Stimulated activated CD4-positive, alpha-beta T cell treated with anti-CD3 and anti-CD28 coated beads, Interleukin-1b, Interleukin-23, amount 100 ng/mL, for 4 hours (primary cell): ENCODE data around the gene TP53.

Experiments used
- DNase-seq, 2 donors: peaks; one replicate each; pipeline ENCODE4 v3.0.0-alpha.2; 2020; ENCODE audit warnings: low read depth in 2 of 2

The TP53 gene

DNA sequence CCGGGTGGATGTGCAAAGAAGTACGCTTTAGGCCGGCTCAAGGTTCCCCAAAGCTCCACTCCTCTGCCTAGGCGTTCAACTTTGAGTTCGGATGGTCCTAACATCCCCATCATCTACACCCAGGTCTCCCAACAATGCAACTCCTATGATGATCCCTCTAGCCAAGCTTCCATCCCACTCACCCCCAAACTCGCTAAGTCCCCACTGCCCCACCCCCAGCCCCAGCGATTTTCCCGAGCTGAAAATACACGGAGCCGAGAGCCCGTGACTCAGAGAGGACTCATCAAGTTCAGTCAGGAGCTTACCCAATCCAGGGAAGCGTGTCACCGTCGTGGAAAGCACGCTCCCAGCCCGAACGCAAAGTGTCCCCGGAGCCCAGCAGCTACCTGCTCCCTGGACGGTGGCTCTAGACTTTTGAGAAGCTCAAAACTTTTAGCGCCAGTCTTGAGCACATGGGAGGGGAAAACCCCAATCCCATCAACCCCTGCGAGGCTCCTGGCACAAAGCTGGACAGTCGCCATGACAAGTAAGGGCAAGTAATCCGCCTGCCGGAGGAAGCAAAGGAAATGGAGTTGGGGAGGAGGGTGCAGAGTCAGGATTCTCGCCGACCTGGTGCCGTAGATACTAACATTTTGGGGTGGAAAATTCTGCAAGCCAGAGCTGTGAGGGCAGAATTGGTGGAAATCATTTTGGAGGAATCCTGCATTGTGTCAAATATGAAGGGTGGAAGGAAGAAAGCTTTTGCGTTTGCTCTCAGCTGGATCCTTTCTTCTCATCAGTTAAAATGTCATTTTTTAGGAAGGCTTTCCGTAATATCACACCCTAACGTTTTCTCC, at the start of gene TP53:
Gene TP53, minus strand, starts transcription at position 419 of the 836 bp plus-strand sequence. CDS start 10,896 bp downstream, outside the sequence.
- peak; percentile 69 to 77 for DNase-seq

DNA sequence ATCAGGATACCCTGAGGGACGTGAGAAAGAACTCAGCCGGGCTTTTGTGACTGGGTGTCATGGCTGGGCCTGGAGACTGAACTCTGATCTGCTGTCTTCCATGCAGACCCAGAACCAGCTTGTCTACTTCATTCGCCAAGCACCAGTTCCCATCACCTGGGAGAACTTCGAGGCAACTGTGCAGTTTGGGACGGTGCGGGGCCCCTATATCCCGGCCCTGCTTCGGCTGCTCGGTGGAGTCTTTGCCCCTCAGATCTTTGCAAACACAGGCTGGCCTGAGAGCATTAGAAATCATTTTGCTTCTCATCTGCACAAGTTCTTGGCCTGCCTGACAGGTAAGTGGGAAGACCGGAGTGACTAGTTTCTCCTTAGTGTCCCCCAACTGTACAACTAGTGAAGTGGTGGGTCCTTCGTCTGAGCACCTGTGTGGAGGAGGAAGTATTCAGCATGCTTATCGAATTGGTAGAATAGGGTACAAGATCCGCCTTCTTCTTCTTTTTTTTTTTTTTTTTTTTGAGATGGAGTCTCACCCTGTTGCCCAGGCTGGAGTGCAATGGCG, 45.8 kb upstream of the TP53 start:
- no peak for DNase-seq

DNA sequence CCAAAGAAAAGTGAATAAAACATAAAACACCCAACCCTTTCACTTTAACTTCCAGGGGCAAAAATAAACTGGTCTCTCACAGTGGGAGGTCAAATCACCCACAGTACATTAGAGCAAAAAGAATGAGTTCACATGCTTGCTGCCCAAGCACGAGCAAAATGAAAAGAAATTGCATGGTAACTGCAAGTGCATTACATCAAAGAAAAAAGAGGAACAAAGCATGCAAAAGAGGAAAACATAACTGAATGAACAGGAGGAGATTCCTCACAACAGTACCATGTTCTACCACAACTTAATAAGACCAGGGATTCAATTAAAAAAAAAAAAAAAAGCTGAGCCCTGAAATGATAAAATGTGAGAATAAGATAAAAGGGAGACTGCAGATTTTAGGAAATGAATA, 42.5 kb upstream of the TP53 start:
- no peak for DNase-seq

DNA sequence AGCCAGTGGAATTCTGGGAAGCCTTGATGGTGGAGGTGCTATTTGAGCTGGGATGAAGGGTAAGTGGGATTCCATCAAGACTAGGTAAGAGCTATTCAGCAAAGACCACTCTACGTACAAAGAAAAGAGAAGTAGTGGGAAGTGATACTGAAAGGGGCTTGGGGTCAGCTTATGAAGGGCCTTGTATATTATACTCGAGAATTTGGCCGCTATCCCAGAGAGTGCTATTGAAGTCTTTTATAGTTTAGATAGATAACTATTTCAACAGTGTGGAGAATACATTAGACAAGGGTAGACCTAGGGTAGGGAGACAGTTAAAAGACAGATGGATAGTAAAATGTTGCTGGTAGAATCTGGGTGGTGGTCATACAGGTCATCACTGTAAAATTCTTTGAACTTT, 40.6 kb upstream of the TP53 start:
- DNase-seq = no peak

DNA sequence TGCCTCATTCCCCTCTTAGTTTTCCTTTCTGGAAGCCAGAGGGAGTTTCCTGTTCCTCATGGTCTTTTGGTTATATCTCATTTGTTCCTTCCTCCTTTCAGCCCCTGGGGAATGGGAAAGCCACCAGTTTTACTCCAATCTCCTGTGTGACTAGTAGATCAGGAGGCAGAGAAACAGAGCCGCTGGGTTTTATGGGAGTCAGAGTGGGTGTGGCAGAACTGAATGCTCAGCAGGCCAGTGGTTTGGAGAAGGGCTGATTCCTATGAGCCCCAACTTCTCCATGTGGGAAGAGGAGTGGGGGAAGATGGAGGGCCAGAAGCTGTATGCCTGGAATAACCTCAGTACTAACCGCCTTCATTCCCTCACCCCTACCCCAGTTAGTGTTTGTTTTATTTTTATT, 34.3 kb upstream of the TP53 start:
- DNase-seq = no peak

DNA sequence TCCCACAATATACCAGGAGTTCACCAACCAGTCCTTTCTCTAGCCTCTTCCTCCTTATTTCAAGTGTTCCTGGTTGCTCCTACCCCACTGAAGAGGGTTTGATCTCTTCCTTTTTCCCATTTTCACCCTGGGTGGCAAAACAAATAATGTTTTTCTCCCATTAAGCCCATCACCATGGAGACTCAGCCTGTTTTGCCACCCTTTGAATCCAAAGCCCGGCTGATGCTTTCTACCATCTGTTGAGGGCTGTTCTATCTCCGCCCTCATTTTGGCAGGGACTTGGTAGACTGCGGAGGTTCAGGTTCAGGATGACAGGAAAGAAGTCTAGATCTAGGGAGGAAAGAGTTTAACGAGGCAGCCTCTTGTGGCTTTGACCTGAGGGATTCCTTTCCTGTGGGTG, 32.8 kb upstream of the TP53 start:
- DNase-seq = no peak

DNA sequence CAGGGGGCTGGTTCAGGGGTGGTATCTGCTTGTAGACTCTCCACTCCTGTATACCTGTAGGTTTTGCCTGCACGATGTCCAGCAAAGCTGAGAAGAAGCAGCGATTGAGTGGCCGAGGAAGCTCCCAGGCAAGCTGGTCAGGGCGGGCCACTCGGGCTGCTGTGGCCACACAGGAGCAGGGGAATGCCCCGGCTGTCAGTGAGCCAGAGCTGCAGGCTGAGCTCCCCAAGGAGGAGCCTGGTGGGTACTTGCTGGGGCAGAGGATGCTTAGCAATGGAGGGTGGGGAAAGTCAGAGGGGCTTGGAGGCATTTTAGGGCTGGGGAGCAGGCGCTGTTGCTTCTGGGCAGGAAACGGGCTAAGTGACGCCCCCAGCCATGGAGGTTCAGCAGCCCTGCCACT, 32.4 kb upstream of the TP53 start:
- DNase-seq = no peak

DNA sequence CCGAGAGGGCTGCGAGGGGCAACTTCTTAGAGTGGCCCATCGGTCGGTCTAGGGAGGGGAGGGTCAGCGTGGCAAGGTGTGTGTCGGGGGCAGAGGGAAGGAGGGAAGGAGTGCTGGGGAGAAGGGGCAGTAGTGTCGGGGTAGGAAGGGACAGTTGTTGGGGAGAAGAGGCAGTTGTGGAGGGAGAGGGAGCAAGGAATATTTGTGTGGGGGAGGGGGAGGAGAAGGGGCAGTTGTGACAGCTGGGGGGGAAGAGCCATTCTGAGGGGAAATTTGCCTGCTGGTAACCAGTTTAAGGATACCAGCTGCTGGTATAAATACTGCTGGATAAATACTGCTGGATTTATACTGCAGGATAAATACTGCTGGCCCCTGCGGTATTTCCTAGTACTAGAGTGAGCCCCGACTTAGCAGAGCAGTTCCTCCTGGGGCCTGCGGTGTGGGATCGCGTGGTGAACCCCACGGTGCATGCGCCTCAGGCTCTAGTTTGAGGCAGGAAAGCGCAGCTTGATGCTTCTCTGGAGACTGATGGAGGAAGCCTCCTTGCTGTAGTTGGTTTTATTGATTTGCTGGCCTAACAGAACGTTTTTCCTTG, 30.6 kb upstream of the TP53 start:
- DNase-seq = no peak

DNA sequence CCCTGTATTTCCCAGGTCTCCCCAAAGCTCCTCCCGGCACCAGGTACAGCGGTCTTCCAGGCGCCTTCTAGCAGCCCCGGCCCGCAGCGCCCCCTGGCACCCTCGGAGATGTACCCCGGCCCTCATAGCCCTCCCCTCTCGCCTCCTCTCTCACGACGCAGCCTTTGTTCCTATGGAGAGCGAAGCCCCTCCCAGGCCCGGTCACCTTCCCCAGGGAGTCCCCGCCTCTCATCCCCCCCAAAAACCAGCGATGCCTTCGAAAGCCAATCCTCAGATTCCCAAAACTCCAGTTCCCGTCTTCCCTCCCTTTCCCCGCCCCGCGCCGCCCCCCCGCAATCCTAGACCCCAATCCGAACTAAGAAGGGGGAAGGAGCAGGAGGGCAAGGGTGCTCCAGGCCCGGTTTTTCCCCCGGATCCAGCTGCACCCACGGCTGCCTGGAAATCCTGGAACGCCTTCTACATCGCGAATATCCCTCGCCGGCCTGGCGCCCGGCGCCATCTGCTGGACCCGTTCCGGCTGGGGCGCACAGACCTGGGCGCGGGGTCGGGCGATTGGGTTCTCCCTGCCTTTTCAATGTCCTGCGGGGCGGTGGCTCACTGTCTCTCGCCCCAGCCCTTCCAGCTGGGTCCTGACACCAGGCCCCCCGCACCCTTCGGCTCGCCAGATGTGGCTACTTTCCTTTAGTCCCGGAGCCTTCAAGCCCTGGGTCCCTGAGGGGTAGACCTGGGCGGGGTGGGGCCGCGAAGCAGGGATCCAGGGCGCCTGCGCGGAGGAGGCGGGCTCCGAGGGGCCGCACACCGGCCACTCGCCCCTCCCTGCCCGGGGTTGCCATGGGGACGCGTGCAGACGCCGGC, 29.8 kb upstream of the TP53 start, which contains the start of gene DNAH2:
Gene DNAH2, plus strand, starts transcription at position 844 of the 855 bp plus-strand sequence. CDS start 1,991 bp downstream, outside the sequence.
- peak in 1 of 2 donors; percentile 48 for DNase-seq

DNA sequence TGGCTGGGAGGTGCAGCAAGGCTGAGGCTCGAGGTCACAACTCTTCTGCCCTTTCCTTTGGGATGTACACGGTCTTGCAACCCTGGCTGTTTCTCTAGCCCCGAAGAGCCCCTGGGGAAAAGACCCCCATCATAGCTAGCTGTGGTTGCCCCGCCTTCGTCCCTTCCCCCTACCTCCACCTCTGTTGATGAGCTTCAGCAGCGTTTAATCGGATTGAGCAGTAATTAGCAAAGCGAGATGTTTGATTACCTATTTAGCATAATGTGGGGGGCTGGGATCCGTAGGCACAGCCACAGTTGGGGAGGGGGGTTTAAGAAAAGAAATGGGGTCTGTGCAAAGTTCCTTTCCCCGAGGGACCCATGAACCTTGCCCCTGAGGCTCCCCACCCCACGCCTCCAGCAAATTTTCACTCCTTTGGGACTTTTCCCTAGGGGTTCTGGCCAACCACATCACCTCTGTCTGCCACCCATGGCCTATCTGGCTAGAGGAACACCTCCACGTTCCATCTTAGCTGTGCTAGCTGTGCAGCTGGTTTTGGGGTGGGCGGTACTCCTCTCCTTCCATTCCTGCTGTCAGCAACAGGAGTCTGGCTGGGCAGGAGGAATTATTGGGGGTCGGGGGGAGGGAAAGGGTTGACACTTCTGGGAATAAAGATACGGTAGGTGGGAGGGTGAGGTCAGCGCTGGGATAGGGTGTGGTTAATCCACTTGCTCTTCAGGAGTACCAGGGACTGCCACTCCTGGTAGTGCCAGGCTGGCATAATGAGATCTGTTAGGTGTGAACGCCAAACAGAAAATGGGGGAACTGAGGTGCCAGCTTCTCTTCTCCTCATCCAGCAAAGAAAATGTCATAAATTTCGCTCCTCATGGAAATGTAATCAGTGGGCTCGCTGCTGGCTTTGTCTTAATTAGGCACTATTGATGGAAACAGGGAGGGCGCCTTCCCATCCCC, 28.9 kb upstream of the TP53 start:
- no peak for DNase-seq

DNA sequence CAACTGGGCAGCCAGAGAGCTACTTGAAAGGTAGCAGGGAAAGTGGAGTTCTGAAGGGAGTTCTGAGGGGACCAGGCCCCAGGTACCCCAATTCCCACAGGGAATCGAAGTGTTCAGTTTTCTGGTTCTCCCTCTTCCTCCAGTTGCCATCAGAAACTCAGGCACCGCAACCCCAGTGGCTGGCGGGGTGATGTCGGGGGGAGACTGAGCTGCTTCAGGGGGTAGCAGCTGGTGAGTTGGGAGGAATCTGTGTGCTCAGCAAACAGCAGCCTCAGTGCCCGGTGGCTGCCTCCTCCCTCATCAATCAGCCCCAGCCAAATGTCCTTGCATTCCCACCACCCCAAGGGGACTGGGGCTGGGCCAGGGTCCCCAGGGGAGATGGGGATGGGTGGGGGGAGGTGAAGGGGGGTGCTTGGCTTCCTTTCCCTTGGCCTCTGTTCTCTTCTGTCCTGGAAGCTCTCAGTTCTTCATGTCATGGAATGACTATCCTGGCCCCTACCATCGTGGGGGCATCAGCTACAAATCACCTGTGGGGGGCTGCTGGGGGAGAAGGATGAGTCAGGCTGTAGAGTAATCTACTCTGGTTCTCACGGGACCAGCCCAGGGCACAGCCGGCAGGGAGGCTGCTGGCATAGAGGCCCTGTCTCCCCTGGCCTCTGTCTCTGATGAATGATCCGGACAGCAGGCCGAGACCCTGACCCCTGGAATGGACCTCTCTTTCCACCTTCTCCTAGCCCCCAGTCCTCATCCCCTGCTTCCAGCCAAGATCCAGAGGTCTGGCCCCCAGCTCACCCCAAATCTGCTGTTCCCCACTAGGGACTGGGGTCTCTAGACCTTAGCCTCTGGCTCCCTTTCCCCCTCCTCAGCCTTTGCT, 27.7 kb upstream of the TP53 start:
- DNase-seq = no peak

DNA sequence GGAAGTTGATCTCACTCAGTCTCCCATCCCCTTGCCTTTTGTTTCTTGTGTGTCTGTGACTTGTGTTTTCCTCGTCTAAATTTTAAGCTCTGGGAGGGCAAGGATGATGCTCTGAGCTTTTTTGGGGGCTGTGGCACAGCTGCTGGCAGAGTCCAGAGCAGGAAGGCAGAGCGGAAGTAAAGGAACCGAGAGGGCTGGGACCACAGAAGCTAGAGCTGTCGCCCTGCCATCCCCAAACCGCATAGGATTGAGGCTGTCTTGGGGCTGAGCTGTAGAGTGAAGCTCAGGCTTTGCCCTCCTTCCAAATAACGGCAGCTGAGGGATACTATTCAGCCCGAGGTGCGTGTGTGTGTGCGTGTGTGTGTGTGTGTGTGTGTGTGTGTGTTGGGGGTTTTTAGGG, 26.5 kb upstream of the TP53 start:
- DNase-seq = no peak

DNA sequence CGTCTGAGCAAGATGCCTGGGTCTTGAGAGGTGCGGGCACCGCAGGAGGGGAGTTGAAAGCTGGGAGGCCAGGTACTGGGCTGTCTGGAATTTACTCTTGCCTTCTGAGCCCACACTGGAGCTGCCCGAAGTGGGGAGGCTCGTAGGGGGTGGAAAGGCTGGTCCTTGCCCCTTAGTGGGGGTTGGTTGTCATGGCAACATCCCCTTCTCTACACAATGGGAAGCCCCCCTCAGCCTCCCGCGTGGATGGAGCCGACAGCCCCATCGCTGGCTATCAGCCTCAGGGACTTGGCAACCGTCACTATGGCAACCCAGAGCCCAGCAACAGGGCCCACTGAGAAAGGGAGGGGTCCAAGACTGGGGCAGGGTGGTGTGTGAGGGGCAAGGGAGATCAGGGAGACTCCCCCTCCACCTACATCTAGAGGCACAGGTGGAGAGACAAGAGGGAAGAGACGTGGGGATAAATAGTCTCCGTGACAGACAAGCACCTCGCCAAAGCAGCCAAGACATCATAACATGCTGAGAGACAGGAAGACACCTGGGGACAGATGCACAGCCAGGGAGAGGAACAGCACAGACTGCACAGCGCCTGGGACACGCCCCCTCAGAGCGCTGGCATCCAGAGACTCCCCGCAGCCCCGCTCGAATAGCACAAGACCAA, 25.0 kb upstream of the TP53 start:
- no peak for DNase-seq

DNA sequence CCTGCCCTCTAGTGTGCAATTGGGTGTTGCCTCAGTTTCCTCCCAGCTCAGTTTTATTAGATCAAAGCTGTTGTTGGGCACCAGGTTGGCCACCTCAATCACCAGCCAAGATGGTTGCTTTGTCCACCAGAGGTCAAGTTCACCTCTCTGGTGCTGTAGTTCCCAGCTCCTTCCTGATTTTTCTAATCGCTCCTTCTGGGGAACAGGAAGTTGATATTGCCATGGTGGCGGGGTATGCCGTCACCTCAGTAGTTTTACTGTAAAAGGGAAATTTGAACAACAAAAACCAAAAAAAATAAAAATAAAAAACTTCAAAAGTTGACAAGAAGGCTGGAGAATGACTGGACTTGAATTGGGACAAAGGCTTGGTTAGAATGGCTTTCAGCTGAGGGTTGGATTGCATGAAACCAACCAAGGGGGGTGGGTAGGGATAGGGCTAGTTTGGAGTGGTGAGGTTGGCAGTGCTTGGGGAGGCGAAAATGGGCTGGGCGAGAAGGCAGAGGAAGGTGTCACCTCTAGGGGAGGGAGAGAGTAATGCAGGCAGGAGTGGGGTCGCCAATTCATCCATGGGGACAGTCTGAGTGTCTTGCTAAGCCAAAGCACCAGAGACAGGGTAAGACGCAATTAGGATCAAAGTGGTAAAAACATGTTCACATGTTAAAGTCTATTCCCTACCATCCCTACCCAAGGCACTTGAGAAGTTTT, 23.9 kb upstream of the TP53 start:
- no peak for DNase-seq

DNA sequence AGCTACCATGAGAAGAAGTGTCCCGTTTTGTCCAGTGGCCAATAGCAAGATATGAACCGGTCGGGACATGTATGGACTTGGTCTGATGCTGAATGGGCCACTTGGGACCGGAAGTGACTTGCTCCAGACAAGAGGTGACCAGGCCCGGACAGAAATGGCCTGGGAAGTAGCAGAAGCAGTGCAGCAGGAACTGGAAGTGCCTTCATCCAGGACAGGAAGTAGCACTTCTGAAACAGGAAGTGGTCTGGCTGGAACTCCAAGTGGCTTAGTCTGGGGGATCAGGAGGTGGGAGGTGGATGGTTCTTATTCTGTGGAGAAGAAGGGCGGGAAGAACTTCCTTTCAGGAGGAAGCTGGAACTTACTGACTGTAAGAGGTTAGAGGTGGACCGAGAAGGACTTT, 23.0 kb upstream of the TP53 start:
- DNase-seq = no peak

DNA sequence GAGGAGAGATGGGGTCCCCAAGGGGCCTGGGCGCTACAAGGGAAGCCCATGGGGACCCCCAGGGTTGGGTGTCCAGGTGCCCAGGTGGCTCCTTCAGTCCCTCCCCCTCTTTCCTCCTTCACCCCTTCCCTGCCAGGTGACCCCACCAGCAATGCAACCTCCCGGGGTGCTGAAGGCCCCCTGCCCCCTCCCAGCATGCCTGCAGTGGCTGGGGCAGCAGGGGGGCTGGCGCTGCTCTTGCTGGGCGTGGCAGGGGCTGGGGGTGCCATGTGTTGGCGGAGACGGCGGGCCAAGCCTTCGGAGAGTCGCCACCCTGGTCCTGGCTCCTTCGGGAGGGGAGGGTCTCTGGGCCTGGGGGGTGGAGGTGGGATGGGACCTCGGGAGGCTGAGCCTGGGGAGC, 21.7 kb upstream of the TP53 start:
- no peak for DNase-seq

DNA sequence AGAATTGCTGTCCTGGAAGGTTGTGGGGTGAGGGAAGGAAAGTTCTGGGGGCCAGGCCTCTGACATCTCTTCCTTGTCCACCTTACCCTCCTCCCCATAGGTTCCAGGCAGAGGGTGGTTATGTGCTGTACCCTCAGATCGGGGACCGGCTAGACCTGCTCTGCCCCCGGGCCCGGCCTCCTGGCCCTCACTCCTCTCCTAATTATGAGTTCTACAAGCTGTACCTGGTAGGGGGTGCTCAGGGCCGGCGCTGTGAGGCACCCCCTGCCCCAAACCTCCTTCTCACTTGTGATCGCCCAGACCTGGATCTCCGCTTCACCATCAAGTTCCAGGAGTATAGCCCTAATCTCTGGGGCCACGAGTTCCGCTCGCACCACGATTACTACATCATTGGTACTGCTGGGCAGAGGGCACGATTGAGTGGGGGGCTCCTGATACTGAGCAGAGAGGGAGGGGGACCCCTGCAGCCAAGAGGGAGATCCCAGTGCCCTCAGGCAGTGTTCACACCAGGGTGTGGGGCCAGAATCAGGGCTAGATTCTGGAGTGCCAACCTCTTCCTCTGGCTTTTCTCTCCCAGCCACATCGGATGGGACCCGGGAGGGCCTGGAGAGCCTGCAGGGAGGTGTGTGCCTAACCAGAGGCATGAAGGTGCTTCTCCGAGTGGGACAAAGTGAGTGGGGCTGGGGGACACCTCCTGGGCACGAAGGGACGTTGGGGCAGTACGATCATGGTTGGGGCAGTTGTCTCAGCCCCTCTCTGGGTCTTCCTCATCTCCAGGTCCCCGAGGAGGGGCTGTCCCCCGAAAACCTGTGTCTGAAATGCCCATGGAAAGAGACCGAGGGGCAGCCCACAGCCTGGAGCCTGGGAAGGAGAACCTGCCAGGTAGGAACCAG, 20.8 kb upstream of the TP53 start:
- no peak for DNase-seq

DNA sequence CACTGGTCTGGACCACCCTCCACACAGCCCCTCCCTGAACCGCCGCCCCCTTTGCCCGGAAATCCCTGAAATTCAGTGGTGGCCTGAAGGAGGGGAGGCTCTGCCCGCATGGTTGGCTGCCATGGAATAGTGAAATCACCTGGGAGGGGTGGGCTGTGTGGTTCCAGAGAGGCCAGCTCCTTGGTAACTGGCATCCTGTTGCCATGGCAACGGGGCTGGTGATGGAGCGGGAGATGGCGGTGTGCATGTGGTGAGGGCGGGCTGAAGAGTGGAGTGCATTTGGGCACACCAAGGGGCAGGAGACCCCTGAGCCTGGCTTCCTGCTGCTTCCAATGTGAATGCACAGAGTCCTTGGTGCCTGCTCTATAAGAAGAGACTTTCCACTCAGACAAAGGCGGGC, 20.2 kb upstream of the TP53 start:
- DNase-seq = no peak
